Endothelial cell (in vitro differentiated cells): ENCODE measurements around the gene TGM2. TPM values are rescaled to one million over a fixed set of nuclear protein-coding genes. Genes with fewer than 3 reads are reported as not detected.

ENCODE experiments used
- DNase-seq: peaks from one replicate; pipeline ENCODE4 v3.0.0; 2021; ENCODE audit warnings: low spot score
- H3K27ac Mint-ChIP-seq: one replicate; pipeline ENCODE4 v1.8.0; 2021; ENCODE audit warnings: mixed read lengths, inconsistent platforms; ENCODE audit not compliant: unreplicated experiment
- H3K27me3 Mint-ChIP-seq: one replicate; pipeline ENCODE4 v1.8.0; 2021; ENCODE audit warnings: mild to moderate bottlenecking, moderate library complexity, mixed read lengths, inconsistent platforms; ENCODE audit not compliant: unreplicated experiment
- H3K36me3 Mint-ChIP-seq: one replicate; pipeline ENCODE4 v1.8.0; 2021; ENCODE audit warnings: mild to moderate bottlenecking, low read depth, mixed read lengths, inconsistent platforms; ENCODE audit not compliant: unreplicated experiment
- H3K4me1 Mint-ChIP-seq: one replicate; pipeline ENCODE4 v1.8.0; 2021; ENCODE audit warnings: mild to moderate bottlenecking, mixed read lengths, inconsistent platforms; ENCODE audit not compliant: unreplicated experiment
- H3K4me3 Mint-ChIP-seq: one replicate; pipeline ENCODE4 v1.8.0; 2021; ENCODE audit warnings: mild to moderate bottlenecking, mixed read lengths, inconsistent platforms; ENCODE audit not compliant: unreplicated experiment
- H3K9me3 Mint-ChIP-seq: one replicate; pipeline ENCODE4 v1.8.0; 2021; ENCODE audit warnings: mixed read lengths, inconsistent platforms; ENCODE audit not compliant: unreplicated experiment
- CTCF ChIP-seq: fragments of 200-600 bp; sonication (generic); IDR thresholded peaks from one replicate; pipeline ENCODE4 v1.5.0; 2021; ENCODE audit warnings: antibody characterized with exemption; ENCODE audit not compliant: unreplicated experiment
- total RNA-seq: library from RNA; stranded (reverse); fragmentation: NEBNext Ultra II Directional; extraction: Animal tissue kit (Norgen Biotek cat#: 25700); gene quantifications from one replicate; pipeline ENCODE4 v1.2.1, GENCODE V29; 2021; ENCODE audit not compliant: unreplicated experiment

The TGM2 gene
- total RNA-seq, 1 donor from 2014 or later = 216 TPM

GRCh38 chr20:38090061-38090460, 75.0 kb downstream of the TGM2 start:
- DNase-seq = no peak
- Mint-ChIP-seq H3K9me3 (no peaks in the 10 kb centered on the region), H3K27me3 (peaks cover 7% of the 10 kb centered on the region), H3K4me1 (peaks cover 13% of the 10 kb centered on the region), H3K4me3 (no peak overlapping the region), H3K27ac (no peak overlapping the region), H3K36me3 (peaks cover 35% of the 10 kb centered on the region)
- no peak for TF ChIP-seq CTCF

GRCh38 chr20:38089500-38089899, 75.6 kb downstream of the TGM2 start:
- no peak overlapping the region for H3K4me3 Mint-ChIP-seq
- H3K4me1 Mint-ChIP-seq = peaks cover 8% of the 10 kb centered on the region
- peaks cover 40% of the 10 kb centered on the region for H3K36me3 Mint-ChIP-seq

GRCh38 chr20:38085026-38085425, 80.0 kb downstream of the TGM2 start:
- no peak for DNase-seq
- Mint-ChIP-seq H3K27me3 (peaks cover 4% of the 10 kb centered on the region), H3K36me3 (peaks cover 47% of the 10 kb centered on the region), H3K4me1 (peaks cover 8% of the 10 kb centered on the region), H3K27ac (no peak overlapping the region), H3K9me3 (no peaks in the 10 kb centered on the region), H3K4me3 (no peak overlapping the region)
- TF ChIP-seq CTCF = no peak

More at GRCh38 chr20:38089500-38089899, 75.6 kb downstream of the TGM2 start:
- H3K27me3 Mint-ChIP-seq = peaks cover 7% of the 10 kb centered on the region
- H3K9me3 Mint-ChIP-seq = no peaks in the 10 kb centered on the region
- H3K27ac Mint-ChIP-seq = no peak overlapping the region
- TF ChIP-seq CTCF = no peak
- no peak for DNase-seq

- no peak for TF ChIP-seq CTCF
- Mint-ChIP-seq H3K27ac (no peak overlapping the region), H3K9me3 (no peaks in the 10 kb centered on the region), H3K27me3 (peaks cover 6% of the 10 kb centered on the region), H3K4me1 (peaks cover 8% of the 10 kb centered on the region), H3K36me3 (peaks cover 52% of the 10 kb centered on the region), H3K4me3 (no peak overlapping the region)
- DNase-seq = no peak
Measured at GRCh38 chr20:38084425-38084951, 80.6 kb downstream of the TGM2 start.

- Mint-ChIP-seq H3K27ac (peak overlapping the region; percentile 62), H3K36me3 (peaks cover 54% of the 10 kb centered on the region), H3K27me3 (peaks cover 6% of the 10 kb centered on the region), H3K4me1 (peaks cover 8% of the 10 kb centered on the region), H3K4me3 (no peak overlapping the region), H3K9me3 (no peaks in the 10 kb centered on the region)
- no peak for TF ChIP-seq CTCF
- no peak for DNase-seq
Measured at GRCh38 chr20:38083338-38084048, 81.6 kb downstream of the TGM2 start.
